Measurements from ENCODE around the gene ZNF799. TPM values are rescaled to one million over a fixed set of nuclear protein-coding genes. Genes with fewer than 3 reads are reported as not detected.

ZNF799 gene
- total and polyA plus RNA-seq, 2 donors (not counting 1 experiment from before 2014, with no cell fraction given), result 1.6 to 3.1 TPM

GRCh38 chr19:12353375-12353774, 47.7 kb downstream of the ZNF799 start:
- H3K27me3 ChIP-seq (ENCODE audit: control insufficient read depth, insufficient read depth, low read length), result no peaks in the 10 kb centered on the region
- TF ChIP-seq CTCF (conservative IDR thresholded peaks at IDR 0.05 in 1 of 2, IDR thresholded peaks at IDR 0.05 in 1 of 2; ENCODE audit: low read depth in 1 of 2, low read length in 2 of 2), result no peak
- TF ChIP-seq EZH2 (IDR thresholded peaks at IDR 0.05; ENCODE audit: low read length, missing control alignments), result no peak
- DNase-seq (ENCODE audit: low read depth in 2 of 2), result no peak
- H3K4me1 ChIP-seq (ENCODE audit: control insufficient read depth, extremely low read depth, insufficient read depth, low read length), result no peaks in the 10 kb centered on the region
- H3K27ac ChIP-seq (ENCODE audit: insufficient read depth, low read length), result no peak overlapping the region
- H3K79me2 ChIP-seq (ENCODE audit: control insufficient read depth, insufficient read depth, low read length), result no peaks in the 10 kb centered on the region
- no peaks in the 10 kb centered on the region for H4K20me1 ChIP-seq (ENCODE audit: control insufficient read depth, extremely low read depth, insufficient read depth, low read length)
- peaks cover 2% of the 10 kb centered on the region for H3K9me3 ChIP-seq (ENCODE audit: control insufficient read depth, insufficient read depth, low read depth, low read length)
- H3K4me3 ChIP-seq (replicated peaks in 1 of 4; ENCODE audit: control extremely low read depth in 1 of 4, insufficient read depth in 1 of 4, low read depth in 3 of 4, low read length in 4 of 4), result no peak overlapping the region
- no peak overlapping the region for H2AFZ ChIP-seq (ENCODE audit: low read length)
- H3K4me2 ChIP-seq (ENCODE audit: extremely low read depth, insufficient read depth, low read length), result no peak overlapping the region
- H3K9ac ChIP-seq (ENCODE audit: insufficient read depth, low read length), result no peak overlapping the region
- H3K36me3 ChIP-seq (ENCODE audit: control insufficient read depth, insufficient read depth, low read length), result no peaks in the 10 kb centered on the region

GRCh38 chr19:12350890-12351197, 50.2 kb downstream of the ZNF799 start:
- no peaks in the 10 kb centered on the region for H3K79me2 ChIP-seq (ENCODE audit: control insufficient read depth, insufficient read depth, low read length)
- H3K27me3 ChIP-seq (ENCODE audit: control insufficient read depth, insufficient read depth, low read length), result no peaks in the 10 kb centered on the region
- peaks cover 2% of the 10 kb centered on the region for H3K9me3 ChIP-seq (ENCODE audit: control insufficient read depth, insufficient read depth, low read depth, low read length)
- no peak overlapping the region for H3K4me3 ChIP-seq (replicated peaks in 1 of 4; ENCODE audit: control extremely low read depth in 1 of 4, insufficient read depth in 1 of 4, low read depth in 3 of 4, low read length in 4 of 4)
- no peaks in the 10 kb centered on the region for H3K4me1 ChIP-seq (ENCODE audit: control insufficient read depth, extremely low read depth, insufficient read depth, low read length)
- H4K20me1 ChIP-seq (ENCODE audit: control insufficient read depth, extremely low read depth, insufficient read depth, low read length), result no peaks in the 10 kb centered on the region
- TF ChIP-seq CTCF (conservative IDR thresholded peaks at IDR 0.05 in 1 of 2, IDR thresholded peaks at IDR 0.05 in 1 of 2; ENCODE audit: low read depth in 1 of 2, low read length in 2 of 2) (no peak), EZH2 (IDR thresholded peaks at IDR 0.05; ENCODE audit: low read length, missing control alignments) (no peak)
- no peak overlapping the region for H3K27ac ChIP-seq (ENCODE audit: insufficient read depth, low read length)
- no peak overlapping the region for H3K9ac ChIP-seq (ENCODE audit: insufficient read depth, low read length)
- H3K4me2 ChIP-seq (ENCODE audit: extremely low read depth, insufficient read depth, low read length), result no peak overlapping the region
- peak in 1 of 2 donors; percentile 5 for DNase-seq (ENCODE audit: low read depth in 2 of 2)
- H3K36me3 ChIP-seq (ENCODE audit: control insufficient read depth, insufficient read depth, low read length), result no peaks in the 10 kb centered on the region
- no peak overlapping the region for H2AFZ ChIP-seq (ENCODE audit: low read length)

GRCh38 chr19:12350185-12350889, 50.7 kb downstream of the ZNF799 start:
- Histone ChIP-seq H3K27ac (ENCODE audit: insufficient read depth, low read length) (no peak overlapping the region), H3K4me3 (replicated peaks in 1 of 4; ENCODE audit: control extremely low read depth in 1 of 4, insufficient read depth in 1 of 4, low read depth in 3 of 4, low read length in 4 of 4) (no peak overlapping the region), H2AFZ (ENCODE audit: low read length) (no peak overlapping the region), H3K27me3 (ENCODE audit: control insufficient read depth, insufficient read depth, low read length) (no peaks in the 10 kb centered on the region), H3K4me2 (ENCODE audit: extremely low read depth, insufficient read depth, low read length) (no peak overlapping the region), H3K36me3 (ENCODE audit: control insufficient read depth, insufficient read depth, low read length) (no peaks in the 10 kb centered on the region), H4K20me1 (ENCODE audit: control insufficient read depth, extremely low read depth, insufficient read depth, low read length) (no peaks in the 10 kb centered on the region), H3K9me3 (ENCODE audit: control insufficient read depth, insufficient read depth, low read depth, low read length) (peaks cover 2% of the 10 kb centered on the region), H3K79me2 (ENCODE audit: control insufficient read depth, insufficient read depth, low read length) (no peaks in the 10 kb centered on the region), H3K9ac (ENCODE audit: insufficient read depth, low read length) (no peak overlapping the region), H3K4me1 (ENCODE audit: control insufficient read depth, extremely low read depth, insufficient read depth, low read length) (no peaks in the 10 kb centered on the region)
- DNase-seq (ENCODE audit: low read depth in 2 of 2), result peak in 1 of 2 donors; percentile 3
- no peak for TF ChIP-seq EZH2 (IDR thresholded peaks at IDR 0.05; ENCODE audit: low read length, missing control alignments)
- TF ChIP-seq CTCF (conservative IDR thresholded peaks at IDR 0.05 in 1 of 2, IDR thresholded peaks at IDR 0.05 in 1 of 2; ENCODE audit: low read depth in 1 of 2, low read length in 2 of 2), result no peak

Measured in fibroblast of lung (primary cell).